GM12865 (cell line): ENCODE measurements around the gene METTL23.
"Not testable (repeated sequence)": the region's sequence is repeated elsewhere in the genome, so short reads cannot be mapped to it uniquely, and the experiment has no call there.

Experiments
- DNase-seq: peaks from one replicate; pipeline ENCODE4 v3.0.0; 2010; ENCODE audit warnings: low read depth
- H3K4me3 ChIP-seq: 2 replicates; pipeline ENCODE4 v1.5.1; 2011; ENCODE audit warnings: mild to moderate bottlenecking, low read depth, low read length, control low read depth
- TF ChIP-seq, protein P1 (sequence below): IDR thresholded peaks from 2 replicates; pipeline ENCODE4 v1.5.1; 2011; ENCODE audit warnings: low read length, control low read depth, low read depth, inconsistent platforms; ENCODE audit not compliant: insufficient read depth; ENCODE audit errors: missing control alignments

METTL23 gene

DNA sequence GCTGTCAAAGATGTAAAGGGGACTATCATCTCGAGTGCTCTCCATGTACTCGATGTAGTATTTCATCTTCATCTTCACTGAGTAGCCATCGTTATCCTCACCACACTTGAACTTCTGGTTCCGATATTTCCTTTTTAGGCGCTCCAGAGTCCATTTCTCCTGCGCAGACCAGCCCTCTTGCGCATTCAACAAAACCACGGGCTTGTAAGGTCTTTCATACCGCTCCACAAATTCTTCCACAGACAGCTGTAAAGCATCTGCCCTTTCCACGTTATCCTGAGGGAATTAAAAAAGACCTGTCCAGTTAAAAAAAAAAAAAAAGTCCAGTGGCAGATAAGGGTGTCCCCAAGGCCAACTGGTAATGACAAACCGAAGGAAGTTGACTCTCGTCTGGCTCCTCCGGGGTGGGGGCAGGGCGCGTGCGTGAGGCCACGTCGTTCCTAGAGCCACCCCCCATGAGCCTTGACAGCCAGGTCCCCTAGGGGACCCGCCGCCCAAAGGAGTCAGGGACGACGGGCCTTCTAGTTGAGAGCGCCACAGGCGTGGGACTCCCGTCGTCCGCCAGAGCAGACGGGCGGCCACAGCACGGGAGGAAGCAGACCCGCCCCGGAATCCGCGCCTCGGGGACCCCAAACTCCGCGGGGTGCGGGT is 934 bp upstream of the METTL23 start:
- DNase-seq: peak; percentile 79
- H3K4me3 ChIP-seq: peak overlapping the region; percentile 83
- TF ChIP-seq, protein P1, sequence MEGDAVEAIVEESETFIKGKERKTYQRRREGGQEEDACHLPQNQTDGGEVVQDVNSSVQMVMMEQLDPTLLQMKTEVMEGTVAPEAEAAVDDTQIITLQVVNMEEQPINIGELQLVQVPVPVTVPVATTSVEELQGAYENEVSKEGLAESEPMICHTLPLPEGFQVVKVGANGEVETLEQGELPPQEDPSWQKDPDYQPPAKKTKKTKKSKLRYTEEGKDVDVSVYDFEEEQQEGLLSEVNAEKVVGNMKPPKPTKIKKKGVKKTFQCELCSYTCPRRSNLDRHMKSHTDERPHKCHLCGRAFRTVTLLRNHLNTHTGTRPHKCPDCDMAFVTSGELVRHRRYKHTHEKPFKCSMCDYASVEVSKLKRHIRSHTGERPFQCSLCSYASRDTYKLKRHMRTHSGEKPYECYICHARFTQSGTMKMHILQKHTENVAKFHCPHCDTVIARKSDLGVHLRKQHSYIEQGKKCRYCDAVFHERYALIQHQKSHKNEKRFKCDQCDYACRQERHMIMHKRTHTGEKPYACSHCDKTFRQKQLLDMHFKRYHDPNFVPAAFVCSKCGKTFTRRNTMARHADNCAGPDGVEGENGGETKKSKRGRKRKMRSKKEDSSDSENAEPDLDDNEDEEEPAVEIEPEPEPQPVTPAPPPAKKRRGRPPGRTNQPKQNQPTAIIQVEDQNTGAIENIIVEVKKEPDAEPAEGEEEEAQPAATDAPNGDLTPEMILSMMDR: no peak

DNA sequence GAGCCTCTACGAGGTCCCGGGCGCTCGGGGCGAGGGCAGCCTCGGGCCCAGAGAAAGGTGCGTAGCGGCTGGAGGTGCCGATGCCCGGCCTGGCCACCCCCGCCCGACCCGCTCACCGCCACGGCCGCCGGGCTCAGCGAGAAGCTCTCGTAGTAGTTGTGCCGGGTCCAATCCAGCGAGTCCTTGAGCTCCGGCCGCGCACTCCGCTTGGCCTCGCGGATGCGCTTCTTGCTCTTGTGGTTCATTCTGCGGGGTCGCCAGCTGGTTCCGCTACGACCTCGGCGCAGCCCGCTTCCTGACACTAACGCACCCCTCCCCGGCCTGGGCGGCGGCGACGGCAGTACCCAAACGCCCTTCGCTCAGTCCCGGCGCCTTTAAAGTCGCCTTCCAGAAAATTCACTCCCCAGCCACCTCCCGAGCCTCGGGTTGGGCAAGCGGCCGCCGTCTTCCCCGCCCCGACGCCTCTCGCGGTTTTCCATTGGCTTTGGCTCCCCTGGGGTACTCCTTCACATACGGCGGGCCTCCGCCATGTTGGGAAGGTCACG is 336 bp upstream of the METTL23 start, which contains the start of gene JMJD6:
JMJD6 (minus strand) TSS at position 376 of the 545 bp plus-strand sequence; CDS start at position 245, 131 bp downstream.
- TF ChIP-seq, protein P1: no peak
- H3K4me3 ChIP-seq: peak within 1 kb of the TSS; percentile 83
- peak; percentile 99 for DNase-seq

DNA sequence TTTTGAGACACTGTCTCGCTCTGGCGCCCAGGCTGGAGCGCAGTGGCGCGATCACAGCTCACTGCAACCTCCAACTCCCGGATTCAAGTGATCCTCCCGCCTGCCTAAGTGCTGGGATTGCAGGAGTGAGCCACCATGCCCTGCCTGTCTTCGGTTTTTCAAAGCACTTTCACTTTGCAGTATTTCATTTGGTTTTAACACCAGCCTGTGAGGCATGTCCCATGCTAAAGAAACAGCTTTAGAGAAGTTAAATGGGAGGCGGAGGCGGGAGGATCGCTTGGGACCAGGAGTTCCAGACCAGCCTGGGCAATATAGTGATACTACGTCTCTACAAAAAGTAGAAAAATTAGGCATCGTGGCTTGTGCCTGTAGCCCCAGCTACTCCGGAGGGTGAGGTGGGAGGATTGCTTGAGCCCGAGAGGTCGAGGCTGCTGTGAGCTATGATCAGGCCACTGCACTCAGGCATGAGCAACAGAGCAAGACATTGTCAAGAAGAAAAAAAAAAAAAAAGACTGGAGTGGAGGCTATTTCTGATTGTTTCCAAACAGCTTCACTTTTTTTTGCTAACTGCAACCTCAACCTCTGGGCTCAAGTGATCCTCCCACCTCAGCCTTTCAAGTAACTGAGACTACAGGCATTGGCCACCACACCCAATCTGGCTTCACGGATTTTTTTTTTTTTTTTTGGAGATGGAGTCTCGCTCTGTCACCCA is 1.3 kb downstream of the METTL23 start:
- TF ChIP-seq, protein P1: no peak
- DNase-seq: peak; percentile 50
- H3K4me3 ChIP-seq: peak overlapping the region; percentile 83

DNA sequence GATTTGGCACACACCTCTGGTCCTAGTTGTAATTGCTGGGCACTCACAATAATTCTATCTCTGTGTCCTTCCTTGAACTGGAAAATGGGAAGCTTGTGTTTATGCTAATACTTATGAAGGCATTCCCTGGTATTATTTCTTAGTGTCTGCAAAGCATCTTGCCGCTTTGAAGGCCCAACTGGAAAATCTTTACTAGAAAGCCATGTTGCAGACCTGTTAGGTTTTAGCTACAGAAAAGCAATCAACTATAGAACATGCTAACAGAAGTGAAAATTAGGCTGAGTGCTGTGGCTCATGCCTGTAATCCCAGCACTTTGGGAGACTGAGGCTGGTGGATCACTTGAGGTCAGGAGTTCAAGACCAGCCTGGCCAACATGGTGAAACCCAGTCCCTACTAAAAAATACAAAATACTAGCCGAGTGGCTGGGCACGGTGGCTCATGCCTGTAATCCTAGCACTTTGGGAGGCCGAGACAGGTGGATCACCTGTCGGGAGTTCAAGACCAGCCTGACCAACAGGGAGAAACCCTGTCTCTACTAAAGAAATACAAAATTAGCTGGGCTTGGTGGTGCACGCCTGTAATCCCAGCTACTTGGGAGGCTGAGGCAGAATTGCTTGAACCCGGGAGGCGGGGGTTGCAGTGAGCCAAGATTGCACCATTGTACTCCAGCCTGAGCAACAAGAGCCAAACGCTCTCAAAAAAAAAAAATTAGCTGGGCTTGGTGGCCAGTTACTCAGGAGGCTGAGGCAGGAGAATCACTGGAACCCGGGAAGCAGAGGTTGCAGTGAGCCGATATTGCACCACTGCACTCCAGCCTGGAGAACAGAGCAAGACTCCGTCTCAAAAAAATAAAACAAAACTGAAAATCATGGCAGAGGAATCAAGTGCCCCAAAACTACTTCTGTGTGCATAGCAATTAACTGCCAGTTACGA is 5.4 kb downstream of the METTL23 start:
- not testable (repeated sequence) for H3K4me3 ChIP-seq, DNase-seq

DNA sequence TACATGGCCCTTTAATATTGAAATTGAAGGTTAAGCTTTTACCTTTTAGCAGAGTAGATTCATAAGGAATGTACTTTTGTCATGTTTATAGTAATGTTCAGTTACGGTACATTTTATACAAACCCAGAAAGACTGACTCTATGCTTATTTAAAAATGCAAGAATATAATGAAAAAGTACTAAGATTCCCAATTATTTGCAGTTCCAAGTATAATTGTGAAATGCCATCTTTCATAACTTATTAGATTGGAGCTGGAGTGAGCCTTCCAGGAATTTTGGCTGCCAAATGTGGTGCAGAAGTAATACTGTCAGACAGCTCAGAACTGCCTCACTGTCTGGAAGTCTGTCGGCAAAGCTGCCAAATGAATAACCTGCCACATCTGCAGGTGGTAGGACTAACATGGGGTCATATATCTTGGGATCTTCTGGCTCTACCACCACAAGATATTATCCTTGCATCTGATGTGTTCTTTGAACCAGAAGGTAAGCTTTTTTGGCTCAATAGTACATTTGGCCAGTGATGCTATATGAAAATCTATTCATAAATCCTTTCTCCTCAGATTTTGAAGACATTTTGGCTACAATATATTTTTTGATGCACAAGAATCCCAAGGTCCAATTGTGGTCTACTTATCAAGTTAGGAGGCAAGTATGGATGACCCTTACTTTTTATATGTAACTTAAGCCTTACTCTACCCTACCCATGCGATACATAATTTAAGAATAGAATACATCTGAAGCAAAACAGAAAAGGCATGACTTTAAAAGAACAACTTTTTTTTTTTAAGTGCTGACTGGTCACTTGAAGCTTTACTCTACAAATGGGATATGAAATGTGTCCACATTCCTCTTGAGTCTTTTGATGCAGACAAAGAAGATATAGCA is 6.3 kb downstream of the METTL23 start:
- DNase-seq: no peak
- peak overlapping the region; percentile 67 for H3K4me3 ChIP-seq
- TF ChIP-seq, protein P1: no peak

DNA sequence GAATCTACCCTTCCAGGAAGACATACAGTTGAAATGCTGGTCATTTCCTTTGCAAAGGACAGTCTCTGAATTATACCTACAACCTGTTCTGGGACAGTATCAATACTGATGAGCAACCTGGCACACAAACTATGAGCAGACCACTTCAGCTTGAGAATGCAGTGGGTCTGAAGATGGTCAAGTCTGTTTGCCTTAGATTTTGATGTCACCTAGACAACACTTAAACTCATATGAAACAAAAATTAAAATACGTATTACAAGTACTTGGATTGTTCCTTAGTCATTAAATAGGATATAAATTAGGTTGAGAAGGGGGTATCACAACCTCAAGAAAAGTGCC is 6.9 kb downstream of the METTL23 start:
- TF ChIP-seq, protein P1: no peak
- peak overlapping the region; percentile 67 for H3K4me3 ChIP-seq
- DNase-seq: no peak
